ENCODE data around the gene RANBP3.
A peak's percentile ranks its signal among the peaks of the same experiment; 100 is the strongest.

The RANBP3 gene

GRCh38 chr19:5948752-5949564, 29.0 kb downstream of the RANBP3 start:
- H3K27ac ChIP-seq: no peak overlapping the region
- CTCF ChIA-PET: interaction anchor here (0.6 to 1.1 kb wide), 5 partner anchors 45 to 202 kb away, joined by 3 to 7 read pairs (median 3); no protein-coding TSS in a partner anchor
- no peak for DNase-seq (ENCODE audit: low spot score)
- no peak for TF ChIP-seq CTCF (conservative IDR thresholded peaks at IDR 0.05; ENCODE audit: low read depth)
- POLR2A ChIA-PET (ENCODE audit: low non-redundant PET): no interaction called here

- 0 out of 2 replicates have a peak overlapping the region, but pooled peaks have one; percentile 12 for H3K27ac ChIP-seq
- ChIA-PET POLR2A (ENCODE audit: low non-redundant PET) (no interaction called here), CTCF (interaction anchor here (0.6 to 0.7 kb wide), 4 partner anchors 15 to 221 kb away, joined by 3 to 6 read pairs (median 3); no protein-coding TSS in a partner anchor)
- no peak for DNase-seq (ENCODE audit: low spot score)
- no peak for TF ChIP-seq CTCF (conservative IDR thresholded peaks at IDR 0.05; ENCODE audit: low read depth)
Observed at GRCh38 chr19:5947435-5947834, 30.5 kb downstream of the RANBP3 start.

- ChIA-PET POLR2A (ENCODE audit: low non-redundant PET) (interaction anchor here (0.7 kb wide), 1 partner anchor 21 kb away, joined by 3 read pairs; no protein-coding TSS in a partner anchor), CTCF (no interaction called here)
- no peak for TF ChIP-seq CTCF (conservative IDR thresholded peaks at IDR 0.05; ENCODE audit: low read depth)
- DNase-seq (ENCODE audit: low spot score): no peak
- H3K27ac ChIP-seq: peak overlapping the region; percentile 18; the same call in 1 of the 2 replicates
Observed at GRCh38 chr19:5943623-5944022, 34.3 kb downstream of the RANBP3 start.

- no peak for TF ChIP-seq CTCF (conservative IDR thresholded peaks at IDR 0.05; ENCODE audit: low read depth)
- H3K27ac ChIP-seq: peak overlapping the region; percentile 18; the same call in 1 of the 2 replicates
- ChIA-PET CTCF (interaction anchor here (1.2 kb wide), 1 partner anchor 139 kb away, joined by 3 read pairs; no protein-coding TSS in a partner anchor), POLR2A (ENCODE audit: low non-redundant PET) (interaction anchor here (0.7 kb wide), 1 partner anchor 22 kb away, joined by 3 read pairs; no protein-coding TSS in a partner anchor)
- no peak for DNase-seq (ENCODE audit: low spot score)
Observed at GRCh38 chr19:5943045-5943444, 34.9 kb downstream of the RANBP3 start.

GRCh38 chr19:5941673-5942072, 36.3 kb downstream of the RANBP3 start:
- no peak for DNase-seq (ENCODE audit: low spot score)
- H3K27ac ChIP-seq: no peak overlapping the region
- POLR2A ChIA-PET (ENCODE audit: low non-redundant PET): no interaction called here
- CTCF ChIA-PET: interaction anchor here (0.6 to 1.2 kb wide), 3 partner anchors 77 to 319 kb away, joined by 3 to 5 read pairs (median 5); no protein-coding TSS in a partner anchor
- TF ChIP-seq CTCF (conservative IDR thresholded peaks at IDR 0.05; ENCODE audit: low read depth): no peak

GRCh38 chr19:5940260-5941208, 37.4 kb downstream of the RANBP3 start:
- H3K27ac ChIP-seq: no peak overlapping the region
- no peak for DNase-seq (ENCODE audit: low spot score)
- ChIA-PET POLR2A (ENCODE audit: low non-redundant PET) (no interaction called here), CTCF (interaction anchor here (0.8 kb wide), 2 partner anchors 11 to 76 kb away, joined by 3 to 5 read pairs; no protein-coding TSS in a partner anchor)
- no peak for TF ChIP-seq CTCF (conservative IDR thresholded peaks at IDR 0.05; ENCODE audit: low read depth)
